Aorta (tissue), 5 donors: Measurements from ENCODE around the gene INF2. TPM values are rescaled to one million over a fixed set of nuclear protein-coding genes. Genes with fewer than 3 reads are reported as not detected.
"Not testable (repeated sequence)": the region's sequence is repeated elsewhere in the genome, so short reads cannot be mapped to it uniquely, and the experiment has no call there.

Experiments used
- ATAC-seq: fragments of 200-7000 bp; cut with Tn5 transposase; one replicate; pipeline ENCODE4 v1.9.1; 2022; ENCODE audit warnings: moderate library complexity; ENCODE audit not compliant: low FRiP score
- DNase-seq, 2 donors: peaks; one replicate each; pipeline ENCODE4 v3.0.0-alpha.2; 2020
- H3K27ac ChIP-seq, 2 donors: one replicate each; pipeline ENCODE4 v1.5.1; 2013; ENCODE audit warnings: low read length in 2 of 2, mild to moderate bottlenecking in 2 of 2, moderate library complexity in 2 of 2, control low read depth in 1 of 2, inconsistent platforms in 1 of 2, low read depth in 1 of 2
- H3K27me3 ChIP-seq, 2 donors: one replicate each; pipeline ENCODE4 v1.6.1; 2013; ENCODE audit warnings: control low read depth in 1 of 2, low read length in 1 of 2, mild to moderate bottlenecking in 1 of 2, moderate library complexity in 1 of 2; ENCODE audit not compliant: insufficient read depth in 2 of 2, control insufficient read depth in 1 of 2
- H3K36me3 ChIP-seq, 2 donors: one replicate each; pipeline ENCODE4 v1.6.1; 2013; ENCODE audit warnings: control low read depth in 1 of 2, low read length in 1 of 2, mild to moderate bottlenecking in 1 of 2; ENCODE audit not compliant: insufficient read depth in 2 of 2, control insufficient read depth in 1 of 2
- H3K4me1 ChIP-seq, 2 donors: one replicate each; pipeline ENCODE4 v1.6.1; 2013; ENCODE audit warnings: low read length in 2 of 2, control low read depth in 1 of 2, mild to moderate bottlenecking in 1 of 2, moderate library complexity in 1 of 2; ENCODE audit not compliant: insufficient read depth in 2 of 2, control insufficient read depth in 1 of 2
- H3K4me3 ChIP-seq, 2 donors: one replicate each; pipeline ENCODE4 v1.5.1; 2013; ENCODE audit warnings: low read length in 2 of 2, control low read depth in 1 of 2, mild to moderate bottlenecking in 1 of 2
- H3K9me3 ChIP-seq: one replicate; pipeline ENCODE4 v1.6.1; 2013; ENCODE audit warnings: mild to moderate bottlenecking, low read length; ENCODE audit not compliant: control insufficient read depth
- WGBS, 2 donors: extraction: QIAGEN DNeasy Blood & Tissue Kit; methylation state at CpG; one replicate each; pipeline ENCODE4 v1.1.7; 2013; 5-methylcytosine and 5-hydroxymethylcytosine counted together
- intact Hi-C, 2 donors: fragments of 100-400 bp; cut with DNase I; formaldehyde crosslinking; loops; one replicate each; pipeline versions ENCODE4 v1.14.2 to v1.15.0; 2022
- polyA plus RNA-seq, 2 donors: library from polyadenylated mRNA; stranded (reverse); fragments of 200-250 nt; gene quantifications; one replicate each; pipeline ENCODE4 v1.2.3, GENCODE V29; 2013
- total RNA-seq, 2 donors: library from RNA; stranded (reverse); fragmentation: NEBNext Ultra II Directional; extraction: Animal tissue kit (Norgen Biotek cat#: 25700); gene quantifications; one replicate each; pipeline ENCODE4 v1.2.1, GENCODE V29; 2021
- donor health status: healthy with polysubstance abuse.
- donor health status: Bipolar disorder and iron deficiency.
- donor health status: DM: no; HTN: no; CAD: no.
- donor health status: DM: no; HTN: no; CAD: no.
- donor health status: DM: yes; HTN: yes; CAD: no.

INF2 gene
- total and polyA plus RNA-seq, 4 donors: 31.9 to 185 (median 93.2) TPM

DNA sequence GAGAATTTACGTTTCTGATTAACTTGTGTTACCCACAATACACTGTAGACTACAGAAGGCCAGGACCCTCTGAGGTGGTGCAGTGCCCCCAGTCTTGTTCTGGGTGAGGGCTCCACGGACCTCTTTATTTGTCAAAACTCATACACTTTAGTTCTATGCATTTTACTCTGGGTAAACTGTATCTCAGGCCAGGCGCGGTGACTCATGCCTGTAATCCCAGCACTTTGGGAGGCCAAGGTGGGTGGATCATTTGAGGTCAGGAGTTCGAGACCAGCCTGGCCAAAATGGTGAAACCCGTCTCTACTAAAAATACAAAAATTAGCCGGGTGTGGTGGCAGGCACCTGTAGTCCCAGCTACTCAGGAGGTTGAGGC lies 22.9 kb upstream of the INF2 start:
- WGBS, 2 donors: 83 to 95% methylated on average over 7 of the region's 7 CpGs
- not testable (repeated sequence) for H3K27me3 ChIP-seq, H3K27ac ChIP-seq, H3K36me3 ChIP-seq, DNase-seq, H3K4me1 ChIP-seq, H3K4me3 ChIP-seq, H3K9me3 ChIP-seq, ATAC-seq
- intact Hi-C loops: loop anchor here in 1 of 2 donors (5.0 kb wide), 1 partner anchor 41 kb away; no protein-coding TSS in a partner anchor

- no peak for ATAC-seq
- no peaks in the 10 kb centered on the region for H3K36me3 ChIP-seq
- DNase-seq: no peak
- H3K4me1 ChIP-seq: no peaks in the 10 kb centered on the region
- H3K27ac ChIP-seq: no peak overlapping the region
- no peaks in the 10 kb centered on the region for H3K9me3 ChIP-seq
- no peak overlapping the region for H3K4me3 ChIP-seq
- intact Hi-C loops: loop anchor here in 1 of 2 donors (5.0 kb wide), 1 partner anchor 40 kb away; no protein-coding TSS in a partner anchor
- no peaks in the 10 kb centered on the region for H3K27me3 ChIP-seq
- 92 to 95% methylated on average over 12 of the region's 12 CpGs for WGBS, 2 donors
These were observed 22.4 kb upstream of the INF2 start for GRCh38 chr14:104666981-104667380.

GRCh38 chr14:104669697-104670096 lies 19.7 kb upstream of the INF2 start:
- intact Hi-C loops: loop anchor here in 1 of 2 donors (5.0 kb wide), 1 partner anchor 38 kb away; no protein-coding TSS in a partner anchor
- no peak overlapping the region for H3K27ac ChIP-seq
- DNase-seq: peak in 1 of 2 donors; percentile 15
- no peaks in the 10 kb centered on the region for H3K9me3 ChIP-seq
- ATAC-seq: no peak
- no peaks in the 10 kb centered on the region for H3K27me3 ChIP-seq
- no peaks in the 10 kb centered on the region for H3K36me3 ChIP-seq
- WGBS, 2 donors: 72 to 83% methylated on average over 3 of the region's 3 CpGs
- no peak overlapping the region for H3K4me3 ChIP-seq
- H3K4me1 ChIP-seq: no peaks in the 10 kb centered on the region

GRCh38 chr14:104671330-104671977 lies 18.0 kb upstream of the INF2 start:
- DNase-seq, H3K4me3 ChIP-seq, ATAC-seq, H3K27ac ChIP-seq, H3K9me3 ChIP-seq, intact Hi-C loops, H3K36me3 ChIP-seq, H3K4me1 ChIP-seq, H3K27me3 ChIP-seq: not testable (repeated sequence)
- WGBS, 2 donors: 91 to 92% methylated on average over 19 of the region's 19 CpGs

DNA sequence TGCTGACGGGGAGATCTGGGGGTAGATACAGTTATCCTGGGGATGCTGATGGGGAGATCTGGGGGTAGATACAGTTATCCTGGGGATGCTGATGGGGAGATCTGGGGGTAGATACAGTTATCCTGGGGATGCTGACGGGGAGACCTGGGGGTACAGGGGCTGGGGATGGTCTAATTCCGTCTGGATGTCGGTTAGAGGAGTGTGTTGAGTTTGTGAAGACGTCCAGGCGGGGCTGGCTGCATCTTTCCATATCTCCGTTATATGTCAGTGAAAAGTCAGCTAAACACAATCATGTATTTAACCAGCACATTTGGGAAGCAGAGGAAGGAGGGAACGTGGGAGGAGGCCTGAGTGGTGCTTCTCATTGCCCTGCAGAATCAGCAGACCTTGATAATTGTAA lies 17.3 kb upstream of the INF2 start:
- H3K9me3 ChIP-seq, H3K27ac ChIP-seq, intact Hi-C loops, DNase-seq, ATAC-seq, H3K4me1 ChIP-seq, H3K4me3 ChIP-seq, H3K27me3 ChIP-seq, H3K36me3 ChIP-seq: not testable (repeated sequence)
- 85 to 86% methylated on average over 7 to 8 of the region's 8 CpGs for WGBS, 2 donors

DNA sequence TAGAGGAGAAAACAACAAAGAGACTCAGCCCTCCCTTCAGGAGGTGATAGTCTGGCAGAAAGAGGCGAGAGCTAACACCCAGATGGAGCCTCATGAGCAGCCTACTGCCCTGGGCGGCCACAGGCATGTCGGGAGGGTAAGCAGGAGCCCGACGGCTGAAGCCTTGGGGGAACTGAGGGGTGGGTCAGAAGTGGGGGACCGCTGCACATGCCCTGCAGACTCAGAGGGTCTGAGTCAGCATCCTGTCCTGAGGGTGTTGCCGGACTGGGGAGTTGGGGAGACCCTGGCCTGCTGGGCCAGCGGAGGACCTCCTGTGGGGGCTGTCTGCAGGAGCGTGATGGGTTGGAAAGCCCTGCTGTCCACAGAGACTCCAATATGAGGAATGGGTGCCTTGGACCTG lies 15.9 kb upstream of the INF2 start:
- 89 to 90% methylated on average over 9 of the region's 9 CpGs for WGBS, 2 donors
- Histone ChIP-seq H3K4me1 (no peaks in the 10 kb centered on the region), H3K27me3 (no peaks in the 10 kb centered on the region), H3K27ac (no peak overlapping the region), H3K36me3 (no peaks in the 10 kb centered on the region), H3K9me3 (no peaks in the 10 kb centered on the region), H3K4me3 (no peak overlapping the region)
- DNase-seq (no peak), ATAC-seq (no peak)
- intact Hi-C loops: no loop called here

DNA sequence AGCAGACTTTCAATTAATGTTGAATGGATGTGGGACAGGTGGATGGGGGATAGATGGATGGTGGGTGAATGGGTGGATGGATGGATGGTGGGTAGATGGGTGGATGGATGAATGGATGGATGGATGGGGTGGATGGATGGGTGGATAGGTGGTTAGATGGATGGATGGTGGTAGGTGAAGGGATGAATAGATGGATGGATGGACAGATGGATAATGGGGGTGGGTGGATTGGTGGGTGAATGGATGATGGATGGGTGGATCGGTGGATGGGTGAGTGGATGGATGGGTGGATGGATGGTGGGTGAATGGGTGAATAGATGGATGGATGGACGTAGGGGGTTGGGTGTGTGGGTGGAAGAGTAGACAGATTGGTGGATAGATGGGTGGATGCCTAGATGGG lies 14.0 kb upstream of the INF2 start:
- ATAC-seq (no peak), DNase-seq (no peak)
- H3K4me1 ChIP-seq: no peaks in the 10 kb centered on the region
- no peak overlapping the region for H3K4me3 ChIP-seq
- H3K27me3 ChIP-seq: no peaks in the 10 kb centered on the region
- WGBS, 2 donors: 91 to 97% methylated on average over 2 of the region's 2 CpGs
- no peak overlapping the region for H3K27ac ChIP-seq
- intact Hi-C loops: no loop called here
- no peaks in the 10 kb centered on the region for H3K9me3 ChIP-seq
- H3K36me3 ChIP-seq: no peaks in the 10 kb centered on the region

DNA sequence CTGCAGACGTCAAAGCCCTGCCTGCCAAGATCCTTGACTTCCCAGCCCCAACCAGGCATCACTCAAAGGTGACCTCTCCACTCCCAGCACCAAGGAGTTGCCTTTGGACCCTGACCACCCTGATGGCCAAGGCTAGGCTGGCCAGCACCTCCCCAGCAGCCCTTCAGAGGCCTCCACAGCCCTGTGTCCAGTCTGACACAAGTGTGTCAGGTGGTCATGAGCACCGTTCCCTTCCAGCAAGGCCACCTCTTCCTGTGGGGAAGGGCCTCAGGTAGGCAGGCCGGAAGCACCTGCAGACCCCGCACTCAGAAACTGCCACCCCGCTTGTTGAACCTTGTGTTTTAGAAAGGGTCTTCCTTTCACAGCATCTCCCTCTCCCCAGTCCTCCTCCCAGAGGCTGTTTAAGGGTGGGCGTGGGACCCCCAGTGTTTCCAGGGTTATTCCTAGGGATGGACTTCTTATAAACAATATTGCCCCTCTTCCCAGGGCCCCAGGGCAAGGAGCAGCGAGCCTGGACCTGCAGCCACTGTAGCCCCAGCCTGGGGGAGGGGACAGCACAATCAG lies 13.2 kb upstream of the INF2 start:
- DNase-seq (peak; percentile 50 to 73), ATAC-seq (no peak)
- Histone ChIP-seq H3K27ac (no peak overlapping the region), H3K4me1 (no peaks in the 10 kb centered on the region), H3K4me3 (no peak overlapping the region), H3K9me3 (no peaks in the 10 kb centered on the region), H3K36me3 (no peaks in the 10 kb centered on the region), H3K27me3 (no peaks in the 10 kb centered on the region)
- 92 to 93% methylated on average over 7 of the region's 7 CpGs for WGBS, 2 donors
- intact Hi-C loops: no loop called here
